Left ventricle myocardium inferior (tissue), 1 donor: ENCODE measurements around the gene SCLT1. TPM values are rescaled to one million over a fixed set of nuclear protein-coding genes. Genes with fewer than 3 reads are reported as not detected.
"Not testable (repeated sequence)": the region's sequence is repeated elsewhere in the genome, so short reads cannot be mapped to it uniquely, and the experiment has no call there.

ENCODE experiments used
- DNase-seq: peaks from one replicate; pipeline ENCODE4 v3.0.0-alpha.2; 2020
- H3K27ac ChIP-seq: fragments of 200-600 bp; replicated peaks from 2 replicates; pipeline ENCODE4 v1.8.0; 2021
- H3K27me3 ChIP-seq: fragments of 200-600 bp; 2 replicates; pipeline ENCODE4 v1.8.0; 2021; ENCODE audit warnings: low read depth
- H3K36me3 ChIP-seq: fragments of 200-600 bp; 2 replicates; pipeline ENCODE4 v1.8.0; 2021
- H3K4me1 ChIP-seq: fragments of 200-600 bp; 2 replicates; pipeline ENCODE4 v1.8.0; 2021
- H3K4me3 ChIP-seq: fragments of 200-600 bp; 2 replicates; pipeline ENCODE4 v1.8.0; 2021; ENCODE audit warnings: mild to moderate bottlenecking, moderate library complexity
- H3K9me3 ChIP-seq: fragments of 200-600 bp; replicated peaks from 2 replicates; pipeline ENCODE4 v1.8.0; 2021
- intact Hi-C: fragments of 100-400 bp; cut with micrococcal nuclease; formaldehyde crosslinking; loops from one replicate; pipeline ENCODE4 v1.11.0; 2022
- total RNA-seq: library from RNA; stranded (reverse); fragmentation: NEBNext Ultra II Directional; extraction: Animal tissue kit (Norgen Biotek cat#: 25700); gene quantifications from one replicate; pipeline ENCODE4 v1.2.1, GENCODE V29; 2021
- TF ChIP-seq, protein P1 (sequence below): fragments of 200-600 bp; IDR thresholded peaks from 2 replicates; pipeline ENCODE4 v1.8.0; 2021; ENCODE audit warnings: antibody characterized with exemption, mild to moderate bottlenecking, borderline replicate concordance
- donor health status: DM: no; HTN: yes; CAD: no; lungs with severe emphysema.

The SCLT1 gene
- total RNA-seq, 1 donor from 2014 or later = 10.3 TPM

DNA sequence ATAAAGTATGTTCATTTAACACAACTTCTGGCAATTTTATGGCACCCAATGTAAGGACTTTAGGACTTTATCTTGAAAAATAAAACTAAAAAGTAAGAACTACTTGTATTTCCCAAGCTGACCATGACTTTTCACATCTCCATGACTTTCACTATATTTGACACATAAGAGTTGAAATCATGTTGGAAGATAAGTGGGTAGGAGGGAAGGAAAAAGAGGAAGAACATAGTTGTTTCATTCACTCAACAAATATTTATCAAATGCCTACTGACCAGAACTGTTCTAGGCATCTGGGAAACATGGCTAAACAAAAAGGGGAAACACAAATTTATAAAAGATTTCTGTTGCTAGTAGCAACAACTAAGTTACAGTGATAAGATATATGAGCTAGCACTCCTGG, 16.0 kb downstream of the SCLT1 start:
- TF ChIP-seq, protein P1, sequence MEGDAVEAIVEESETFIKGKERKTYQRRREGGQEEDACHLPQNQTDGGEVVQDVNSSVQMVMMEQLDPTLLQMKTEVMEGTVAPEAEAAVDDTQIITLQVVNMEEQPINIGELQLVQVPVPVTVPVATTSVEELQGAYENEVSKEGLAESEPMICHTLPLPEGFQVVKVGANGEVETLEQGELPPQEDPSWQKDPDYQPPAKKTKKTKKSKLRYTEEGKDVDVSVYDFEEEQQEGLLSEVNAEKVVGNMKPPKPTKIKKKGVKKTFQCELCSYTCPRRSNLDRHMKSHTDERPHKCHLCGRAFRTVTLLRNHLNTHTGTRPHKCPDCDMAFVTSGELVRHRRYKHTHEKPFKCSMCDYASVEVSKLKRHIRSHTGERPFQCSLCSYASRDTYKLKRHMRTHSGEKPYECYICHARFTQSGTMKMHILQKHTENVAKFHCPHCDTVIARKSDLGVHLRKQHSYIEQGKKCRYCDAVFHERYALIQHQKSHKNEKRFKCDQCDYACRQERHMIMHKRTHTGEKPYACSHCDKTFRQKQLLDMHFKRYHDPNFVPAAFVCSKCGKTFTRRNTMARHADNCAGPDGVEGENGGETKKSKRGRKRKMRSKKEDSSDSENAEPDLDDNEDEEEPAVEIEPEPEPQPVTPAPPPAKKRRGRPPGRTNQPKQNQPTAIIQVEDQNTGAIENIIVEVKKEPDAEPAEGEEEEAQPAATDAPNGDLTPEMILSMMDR = no peak
- intact Hi-C loops = no loop called here
- H3K27ac ChIP-seq = no peak overlapping the region
- no peaks in the 10 kb centered on the region for H3K4me1 ChIP-seq
- H3K36me3 ChIP-seq = peaks cover 51% of the 10 kb centered on the region
- peaks cover 5% of the 10 kb centered on the region for H3K9me3 ChIP-seq
- no peak for DNase-seq
- no peaks in the 10 kb centered on the region for H3K27me3 ChIP-seq
- no peak overlapping the region for H3K4me3 ChIP-seq

DNA sequence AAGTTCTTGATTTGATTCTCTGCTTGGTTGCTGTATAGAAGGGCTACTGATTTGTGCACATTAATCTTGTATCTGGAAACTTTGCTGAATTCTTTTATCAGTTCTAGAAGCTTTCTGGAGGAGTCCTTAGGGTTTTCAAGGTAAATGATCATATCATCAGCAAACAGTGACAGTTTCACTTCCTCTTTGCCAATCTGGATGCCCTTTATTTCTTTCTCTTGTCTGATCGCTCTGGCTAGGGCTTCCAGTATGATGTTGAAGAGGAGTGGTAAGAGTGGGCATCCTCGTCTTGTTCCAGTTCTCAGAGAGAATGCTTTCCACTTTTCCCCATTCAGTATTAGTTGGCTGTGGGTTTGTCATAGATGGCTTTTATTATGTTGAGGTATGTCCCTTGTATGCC, 23.8 kb downstream of the SCLT1 start:
- intact Hi-C loops = not testable (repeated sequence)
- peaks cover 38% of the 10 kb centered on the region for H3K9me3 ChIP-seq
- peaks cover 13% of the 10 kb centered on the region for H3K36me3 ChIP-seq

DNA sequence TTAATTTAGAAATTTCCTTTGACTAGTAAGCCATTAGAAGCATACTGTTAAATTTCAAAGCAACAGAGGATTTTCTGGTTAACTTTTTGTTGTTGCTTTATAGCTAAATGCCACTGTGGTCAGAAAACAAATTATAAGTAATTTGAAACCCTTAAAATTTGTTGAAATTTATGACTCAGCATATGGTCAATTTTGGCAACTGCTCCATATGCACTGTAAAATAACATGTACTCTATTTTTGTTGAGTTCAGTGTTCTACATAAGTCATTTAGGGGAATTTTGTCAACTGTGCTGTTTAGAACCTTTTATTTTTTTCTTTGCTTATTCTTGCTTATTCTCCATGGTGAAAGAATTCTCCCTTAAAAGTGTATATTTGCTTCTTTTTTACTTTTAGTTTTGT, 28.6 kb downstream of the SCLT1 start:
- H3K9me3 ChIP-seq = peaks cover 86% of the 10 kb centered on the region
- H3K4me1 ChIP-seq = no peaks in the 10 kb centered on the region
- H3K36me3 ChIP-seq = peaks cover 48% of the 10 kb centered on the region
- TF ChIP-seq, protein P1 = no peak
- intact Hi-C loops = no loop called here
- H3K27me3 ChIP-seq = no peaks in the 10 kb centered on the region
- no peak for DNase-seq
- no peak overlapping the region for H3K4me3 ChIP-seq
- no peak overlapping the region for H3K27ac ChIP-seq

More for the DNA sequence above, 23.8 kb downstream of the SCLT1 start:
- not testable (repeated sequence) for H3K4me1 ChIP-seq, H3K27ac ChIP-seq, H3K27me3 ChIP-seq, DNase-seq, H3K4me3 ChIP-seq

DNA sequence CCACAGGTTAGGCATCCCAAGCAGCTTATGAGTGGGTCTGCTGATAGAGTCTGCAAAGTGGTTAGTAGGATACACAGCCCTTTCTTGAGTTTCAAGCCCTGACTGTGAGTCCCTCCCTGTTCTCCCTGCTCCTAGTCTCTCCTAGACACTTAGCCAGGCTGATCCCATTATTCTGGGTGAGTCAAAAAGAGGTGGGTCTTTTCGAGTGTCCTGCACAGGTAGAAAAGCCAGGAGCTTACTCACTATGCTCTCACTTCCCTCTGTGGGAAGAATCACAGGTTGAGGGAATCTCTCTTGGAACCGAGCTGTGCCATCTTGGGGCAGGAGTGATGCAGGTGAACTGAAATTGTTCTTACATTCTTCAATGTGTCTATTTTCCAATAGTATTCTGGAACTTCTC, 29.7 kb downstream of the SCLT1 start:
- no peak for DNase-seq
- Histone ChIP-seq H3K27ac (no peak overlapping the region), H3K36me3 (peaks cover 51% of the 10 kb centered on the region), H3K27me3 (no peaks in the 10 kb centered on the region), H3K9me3 (peaks cover 97% of the 10 kb centered on the region), H3K4me1 (no peaks in the 10 kb centered on the region), H3K4me3 (no peak overlapping the region)
- intact Hi-C loops = no loop called here
- TF ChIP-seq, protein P1 = no peak

DNA sequence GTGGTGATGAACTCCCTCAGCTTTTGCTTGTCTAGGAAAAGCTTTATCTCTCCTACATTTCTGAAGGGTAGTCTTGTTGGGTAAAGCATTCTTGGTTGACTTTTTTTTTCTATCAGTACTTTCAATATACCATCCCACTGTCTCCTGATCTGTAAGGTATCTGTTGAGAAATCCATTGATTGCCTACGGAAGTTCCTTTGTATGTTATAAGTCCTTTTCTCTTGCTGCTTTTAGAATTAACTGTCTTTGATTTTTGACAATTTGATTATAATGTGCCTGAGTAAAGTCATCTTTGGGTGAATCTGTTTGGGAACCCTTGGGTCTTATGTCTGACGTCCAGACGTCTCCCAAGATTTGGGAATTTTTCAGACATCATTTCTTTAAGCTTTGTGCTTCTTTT, 30.8 kb downstream of the SCLT1 start:
- H3K27me3 ChIP-seq = no peaks in the 10 kb centered on the region
- peaks cover 97% of the 10 kb centered on the region for H3K9me3 ChIP-seq
- H3K27ac ChIP-seq = no peak overlapping the region
- intact Hi-C loops = no loop called here
- no peaks in the 10 kb centered on the region for H3K4me1 ChIP-seq
- no peak overlapping the region for H3K4me3 ChIP-seq
- TF ChIP-seq, protein P1 = no peak
- no peak for DNase-seq
- peaks cover 51% of the 10 kb centered on the region for H3K36me3 ChIP-seq

DNA sequence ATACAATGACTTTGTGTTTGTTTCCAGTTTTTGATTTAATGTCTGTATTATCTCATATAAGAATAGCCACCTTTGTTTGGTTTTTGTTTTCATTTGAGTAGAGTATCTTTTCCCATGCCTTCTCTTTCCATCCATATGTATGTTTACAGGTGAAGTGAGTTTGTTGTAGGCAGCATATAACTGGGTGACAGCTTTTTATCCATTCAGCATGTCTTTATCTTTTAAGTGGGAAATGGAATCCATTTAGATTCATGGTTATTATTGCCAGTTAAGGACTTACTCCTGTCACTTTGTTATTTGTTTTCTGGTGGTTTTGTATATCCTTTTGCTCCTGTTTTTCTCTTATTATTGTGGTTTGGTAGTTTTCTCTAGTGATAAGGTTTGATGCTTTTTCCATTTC, 34.3 kb downstream of the SCLT1 start:
- peaks cover 100% of the 10 kb centered on the region for H3K9me3 ChIP-seq
- TF ChIP-seq, protein P1 = no peak

More for the DNA sequence above, 34.3 kb downstream of the SCLT1 start:
- Histone ChIP-seq H3K4me1 (no peaks in the 10 kb centered on the region), H3K27me3 (no peaks in the 10 kb centered on the region), H3K27ac (no peak overlapping the region), H3K36me3 (peaks cover 51% of the 10 kb centered on the region), H3K4me3 (no peak overlapping the region)
- intact Hi-C loops = no loop called here
- no peak for DNase-seq
